GM12874 (cell line): ENCODE results near the gene C6orf58.

Experiments
- TF ChIP-seq, protein P1 (sequence below): IDR thresholded peaks from 2 replicates; pipeline ENCODE4 v1.5.1; 2011; ENCODE audit warnings: low read depth, mild to moderate bottlenecking, control low read depth, low read length, moderate library complexity; ENCODE audit not compliant: insufficient read depth

C6orf58 gene

DNA sequence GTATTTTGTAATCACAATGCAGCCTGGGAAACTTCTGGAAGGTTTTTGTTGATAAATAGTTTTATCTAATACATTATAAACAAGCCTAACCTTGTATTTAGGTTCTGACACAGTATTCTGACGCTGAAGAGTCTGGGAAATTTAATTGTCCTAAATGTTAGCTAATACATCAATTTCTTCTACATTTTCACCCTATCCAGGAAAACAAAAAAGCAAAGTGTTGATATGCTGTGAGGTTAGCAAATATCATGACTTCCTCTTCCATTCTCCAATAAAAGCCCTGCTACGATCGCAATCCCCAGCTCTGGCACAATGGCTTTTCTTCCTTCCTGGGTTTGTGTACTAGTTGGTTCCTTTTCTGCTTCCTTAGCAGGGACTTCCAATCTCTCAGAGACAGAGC is at the start of gene C6orf58:
TSS of gene C6orf58 (plus strand) at position 301 of the 400 bp plus-strand sequence. CDS start at position 313, 12 bp downstream.
- TF ChIP-seq, protein P1, sequence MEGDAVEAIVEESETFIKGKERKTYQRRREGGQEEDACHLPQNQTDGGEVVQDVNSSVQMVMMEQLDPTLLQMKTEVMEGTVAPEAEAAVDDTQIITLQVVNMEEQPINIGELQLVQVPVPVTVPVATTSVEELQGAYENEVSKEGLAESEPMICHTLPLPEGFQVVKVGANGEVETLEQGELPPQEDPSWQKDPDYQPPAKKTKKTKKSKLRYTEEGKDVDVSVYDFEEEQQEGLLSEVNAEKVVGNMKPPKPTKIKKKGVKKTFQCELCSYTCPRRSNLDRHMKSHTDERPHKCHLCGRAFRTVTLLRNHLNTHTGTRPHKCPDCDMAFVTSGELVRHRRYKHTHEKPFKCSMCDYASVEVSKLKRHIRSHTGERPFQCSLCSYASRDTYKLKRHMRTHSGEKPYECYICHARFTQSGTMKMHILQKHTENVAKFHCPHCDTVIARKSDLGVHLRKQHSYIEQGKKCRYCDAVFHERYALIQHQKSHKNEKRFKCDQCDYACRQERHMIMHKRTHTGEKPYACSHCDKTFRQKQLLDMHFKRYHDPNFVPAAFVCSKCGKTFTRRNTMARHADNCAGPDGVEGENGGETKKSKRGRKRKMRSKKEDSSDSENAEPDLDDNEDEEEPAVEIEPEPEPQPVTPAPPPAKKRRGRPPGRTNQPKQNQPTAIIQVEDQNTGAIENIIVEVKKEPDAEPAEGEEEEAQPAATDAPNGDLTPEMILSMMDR, result no peak

DNA sequence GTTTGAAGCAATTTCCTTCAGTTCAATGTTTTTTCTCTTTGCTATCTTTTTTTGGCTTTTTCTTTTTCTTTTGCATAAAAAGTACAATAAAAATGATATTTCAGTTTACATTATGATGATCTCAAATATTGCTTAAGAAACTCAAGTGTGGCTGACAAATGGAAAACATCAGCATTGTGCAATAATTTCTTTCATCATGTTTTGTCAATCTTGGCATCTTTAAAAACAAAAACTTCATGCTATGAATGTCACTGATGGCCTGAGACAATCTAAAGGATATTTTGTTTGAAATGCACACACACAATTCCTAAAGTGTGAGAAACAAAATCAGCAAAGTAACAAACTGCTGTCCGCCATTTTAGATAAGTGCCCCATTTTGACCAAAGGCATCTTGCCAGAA is 44.0 kb upstream of the C6orf58 start:
- TF ChIP-seq, protein P1, result no peak

DNA sequence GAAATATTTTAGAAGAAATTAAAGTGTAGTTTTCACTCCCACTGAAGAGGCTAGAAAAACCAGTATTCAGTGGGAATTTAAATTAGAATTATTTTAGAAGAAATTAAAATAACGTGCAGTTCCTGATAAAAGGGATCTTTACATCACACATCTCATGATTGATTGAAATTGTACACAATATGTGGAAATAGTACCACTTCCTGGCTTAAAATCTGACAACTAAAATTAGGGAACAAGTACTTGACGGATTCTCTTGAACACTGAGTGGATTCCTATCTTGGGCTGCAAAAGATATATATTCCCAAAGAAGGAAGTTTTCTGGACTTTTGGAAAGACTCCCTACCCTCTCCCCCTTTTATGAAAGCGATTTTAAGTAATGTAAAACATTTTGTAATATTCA is 43.2 kb upstream of the C6orf58 start:
- TF ChIP-seq, protein P1, result no peak

DNA sequence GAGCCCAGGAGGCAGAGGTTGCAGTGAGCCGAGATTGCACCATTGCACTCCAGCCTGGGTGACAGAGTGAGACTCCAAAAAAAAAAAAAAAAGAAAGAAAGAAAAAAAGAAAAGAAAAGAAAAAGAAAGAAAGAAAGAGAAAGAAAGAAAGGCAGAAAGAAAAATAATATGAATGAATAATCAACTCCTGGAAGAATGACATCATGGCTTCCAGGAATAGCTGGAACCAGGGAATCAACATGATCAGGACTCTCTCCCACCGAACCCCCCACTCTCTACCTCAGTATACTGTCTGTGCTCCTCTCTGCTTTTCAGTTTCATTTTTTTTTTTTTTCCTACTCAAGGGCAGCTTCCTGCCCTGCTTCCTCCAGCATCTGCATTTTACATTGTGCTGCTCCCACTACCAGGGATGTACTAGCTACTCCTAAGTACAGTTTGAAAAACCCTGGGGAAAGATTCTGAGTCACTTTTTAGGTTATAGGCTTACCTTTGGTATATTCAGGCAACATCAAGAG is 38.2 kb upstream of the C6orf58 start:
- TF ChIP-seq, protein P1, result no peak

DNA sequence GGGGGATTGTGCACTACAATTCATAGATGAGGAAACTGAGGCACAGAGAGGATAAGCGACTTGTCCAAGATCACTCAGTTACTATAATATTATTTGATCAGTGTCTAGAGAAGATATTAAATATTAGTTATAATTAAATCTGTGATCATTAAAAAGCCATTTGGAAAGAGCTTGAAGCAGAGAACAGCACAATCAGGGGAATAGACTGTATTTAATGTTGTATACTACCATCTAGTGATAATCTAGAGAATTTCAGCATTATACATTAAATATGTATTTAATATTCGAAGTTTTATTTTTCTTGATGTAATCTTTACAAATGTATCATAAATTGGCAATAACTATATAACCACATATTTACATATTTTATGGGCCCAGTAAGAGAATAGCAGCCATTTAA is 37.7 kb upstream of the C6orf58 start:
- TF ChIP-seq, protein P1, result no peak

DNA sequence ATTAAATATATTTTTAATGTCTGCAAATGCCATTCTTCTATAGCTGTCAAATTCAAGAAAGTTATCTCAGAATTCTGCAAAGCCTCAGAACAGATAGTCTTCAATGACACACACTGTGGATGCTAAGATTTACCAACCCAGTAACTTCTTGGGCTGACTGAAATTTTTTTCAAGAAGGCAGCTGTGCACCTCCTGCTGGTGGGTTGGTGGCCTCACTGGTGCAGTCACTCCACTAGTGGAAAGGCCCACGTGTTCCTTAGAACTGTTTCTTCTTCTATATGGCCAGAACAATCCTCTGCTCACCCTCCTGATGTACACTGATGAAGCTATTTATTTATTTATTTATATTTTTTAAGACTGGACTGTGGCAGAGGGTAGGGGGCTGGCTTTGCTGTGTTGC is 29.8 kb upstream of the C6orf58 start:
- TF ChIP-seq, protein P1, result peak; percentile 37; the same call in 1 of the 2 replicates

DNA sequence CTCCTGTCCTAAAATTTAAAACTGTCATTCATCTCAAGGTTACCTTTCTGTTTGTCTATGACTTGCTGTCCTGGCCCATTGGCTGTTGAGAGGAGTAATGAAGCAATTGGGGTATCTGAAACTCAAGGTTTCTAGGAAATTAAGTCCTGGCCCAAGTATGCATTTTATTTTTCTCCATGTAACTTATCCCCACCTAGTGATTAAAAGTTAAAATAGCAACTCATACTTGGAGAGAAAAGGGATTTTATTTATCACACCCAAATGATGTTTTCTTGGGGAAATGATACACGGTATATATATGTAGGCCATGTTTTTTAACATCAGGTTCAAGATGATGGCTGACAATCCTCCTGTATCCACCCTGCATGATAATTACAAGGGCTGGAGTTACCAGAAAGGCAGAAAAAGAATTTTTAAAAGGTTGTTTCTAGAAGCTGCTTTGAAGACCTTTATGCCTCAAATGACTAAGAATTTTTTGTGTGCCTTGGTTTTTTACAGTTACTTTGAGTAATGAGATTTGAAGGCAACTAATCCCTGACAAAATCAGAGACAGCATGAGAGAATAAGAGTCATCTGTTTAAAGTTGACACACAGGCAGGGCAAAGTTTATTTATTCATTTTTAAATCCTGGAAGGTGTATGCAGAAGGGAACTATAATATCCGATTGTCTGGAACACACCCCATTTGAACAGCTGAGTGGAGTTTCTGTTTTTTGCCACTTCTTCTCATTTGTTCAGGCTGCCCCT is 28.9 kb upstream of the C6orf58 start:
- TF ChIP-seq, protein P1, result no peak
